Measurements from ENCODE around the gene RBM26. TPM values are rescaled to one million over a fixed set of nuclear protein-coding genes. Genes with fewer than 3 reads are reported as not detected.

RBM26 gene
- total and polyA plus RNA-seq, 3 donors from 2014 or later = 37.6 to 67.5 (median 66.1) TPM

GRCh38 chr13:79451500-79451962, 45.5 kb upstream of the RBM26 start:
- Histone ChIP-seq H3K27ac (no peak overlapping the region), H3K27me3 (no peaks in the 10 kb centered on the region), H3K36me3 (ENCODE audit: low read depth, missing control alignments) (no peaks in the 10 kb centered on the region), H3K4me1 (no peaks in the 10 kb centered on the region), H3K9me3 (no peaks in the 10 kb centered on the region), H3K4me3 (no peak overlapping the region)
- 49 to 54% methylated on average over 3 of the region's 3 CpGs for WGBS, 2 donors
- no peak for TF ChIP-seq POLR2A (IDR thresholded peaks at IDR 0.05)
- TF ChIP-seq, protein P1, sequence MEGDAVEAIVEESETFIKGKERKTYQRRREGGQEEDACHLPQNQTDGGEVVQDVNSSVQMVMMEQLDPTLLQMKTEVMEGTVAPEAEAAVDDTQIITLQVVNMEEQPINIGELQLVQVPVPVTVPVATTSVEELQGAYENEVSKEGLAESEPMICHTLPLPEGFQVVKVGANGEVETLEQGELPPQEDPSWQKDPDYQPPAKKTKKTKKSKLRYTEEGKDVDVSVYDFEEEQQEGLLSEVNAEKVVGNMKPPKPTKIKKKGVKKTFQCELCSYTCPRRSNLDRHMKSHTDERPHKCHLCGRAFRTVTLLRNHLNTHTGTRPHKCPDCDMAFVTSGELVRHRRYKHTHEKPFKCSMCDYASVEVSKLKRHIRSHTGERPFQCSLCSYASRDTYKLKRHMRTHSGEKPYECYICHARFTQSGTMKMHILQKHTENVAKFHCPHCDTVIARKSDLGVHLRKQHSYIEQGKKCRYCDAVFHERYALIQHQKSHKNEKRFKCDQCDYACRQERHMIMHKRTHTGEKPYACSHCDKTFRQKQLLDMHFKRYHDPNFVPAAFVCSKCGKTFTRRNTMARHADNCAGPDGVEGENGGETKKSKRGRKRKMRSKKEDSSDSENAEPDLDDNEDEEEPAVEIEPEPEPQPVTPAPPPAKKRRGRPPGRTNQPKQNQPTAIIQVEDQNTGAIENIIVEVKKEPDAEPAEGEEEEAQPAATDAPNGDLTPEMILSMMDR (IDR thresholded peaks at IDR 0.05) = no peak
- DNase-seq = no peak
- intact Hi-C loops (cut with DNase I; ENCODE audit: low total_unique reads) = no loop called here

DNA sequence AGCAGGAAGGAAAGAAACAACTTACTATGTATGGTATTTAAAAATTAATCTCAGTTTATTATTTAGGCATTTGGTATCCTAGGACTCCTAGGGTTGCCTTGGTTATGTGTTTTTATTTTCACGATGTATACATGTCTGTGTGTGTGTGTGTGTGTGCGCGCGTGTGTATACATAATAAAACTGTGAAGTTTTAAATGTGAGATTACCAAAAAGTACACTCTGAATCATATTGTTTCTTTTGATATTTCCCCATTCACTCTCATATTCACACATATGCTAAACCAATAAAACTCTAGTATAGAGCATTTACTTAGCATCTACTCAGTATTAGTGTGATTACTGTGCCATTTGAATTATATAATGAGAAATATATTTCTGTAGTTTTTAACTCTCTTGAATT, 44.1 kb upstream of the RBM26 start:
- TF ChIP-seq, protein P1 (IDR thresholded peaks at IDR 0.05) = no peak
- TF ChIP-seq POLR2A (IDR thresholded peaks at IDR 0.05) = no peak
- intact Hi-C loops (cut with DNase I; ENCODE audit: low total_unique reads) = no loop called here

GRCh38 chr13:79448413-79448812, 42.4 kb upstream of the RBM26 start:
- H3K27me3 ChIP-seq = no peaks in the 10 kb centered on the region
- intact Hi-C loops (cut with DNase I; ENCODE audit: low total_unique reads) = no loop called here
- no peaks in the 10 kb centered on the region for H3K9me3 ChIP-seq
- no peak overlapping the region for H3K4me3 ChIP-seq
- 91% methylated on average over 1 of the region's 1 CpG for WGBS, 2 donors
- TF ChIP-seq, protein P1 (IDR thresholded peaks at IDR 0.05) = no peak
- no peak for TF ChIP-seq POLR2A (IDR thresholded peaks at IDR 0.05)
- no peaks in the 10 kb centered on the region for H3K4me1 ChIP-seq
- no peak overlapping the region for H3K27ac ChIP-seq
- H3K36me3 ChIP-seq (ENCODE audit: low read depth, missing control alignments) = no peaks in the 10 kb centered on the region
- DNase-seq = no peak

More for the DNA sequence above, 44.1 kb upstream of the RBM26 start:
- DNase-seq = no peak
- Histone ChIP-seq H3K4me3 (no peak overlapping the region), H3K27ac (no peak overlapping the region), H3K27me3 (no peaks in the 10 kb centered on the region), H3K9me3 (no peaks in the 10 kb centered on the region), H3K4me1 (no peaks in the 10 kb centered on the region), H3K36me3 (ENCODE audit: low read depth, missing control alignments) (no peaks in the 10 kb centered on the region)
- WGBS, 2 donors = 88 to 96% methylated on average over 4 of the region's 4 CpGs

DNA sequence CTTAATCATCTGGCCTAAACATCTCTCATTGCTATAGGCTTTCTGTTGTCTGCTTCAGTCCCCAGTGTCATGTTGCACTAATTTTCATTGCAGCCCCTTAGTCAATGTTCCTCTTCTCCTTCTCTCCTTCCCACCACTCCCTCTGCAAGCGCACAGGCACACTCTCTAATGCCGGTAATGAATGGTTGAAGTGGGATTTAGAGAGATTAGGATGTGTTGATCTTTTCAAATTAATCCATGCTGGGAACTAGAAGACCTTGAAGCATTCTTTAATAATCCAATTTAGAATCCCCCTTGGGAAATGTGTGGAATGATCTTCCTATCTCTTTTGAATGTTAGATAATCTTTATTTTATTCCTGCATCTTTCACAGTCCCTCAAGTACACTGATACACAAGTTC, 41.7 kb upstream of the RBM26 start:
- H3K36me3 ChIP-seq (ENCODE audit: low read depth, missing control alignments) = no peaks in the 10 kb centered on the region
- no peak for DNase-seq
- intact Hi-C loops (cut with DNase I; ENCODE audit: low total_unique reads) = no loop called here
- TF ChIP-seq, protein P1 (IDR thresholded peaks at IDR 0.05) = no peak
- TF ChIP-seq POLR2A (IDR thresholded peaks at IDR 0.05) = no peak
- no peaks in the 10 kb centered on the region for H3K27me3 ChIP-seq
- no peaks in the 10 kb centered on the region for H3K9me3 ChIP-seq
- no peaks in the 10 kb centered on the region for H3K4me1 ChIP-seq
- WGBS, 2 donors = 75 to 81% methylated on average over 2 of the region's 2 CpGs
- H3K4me3 ChIP-seq = no peak overlapping the region
- no peak overlapping the region for H3K27ac ChIP-seq

DNA sequence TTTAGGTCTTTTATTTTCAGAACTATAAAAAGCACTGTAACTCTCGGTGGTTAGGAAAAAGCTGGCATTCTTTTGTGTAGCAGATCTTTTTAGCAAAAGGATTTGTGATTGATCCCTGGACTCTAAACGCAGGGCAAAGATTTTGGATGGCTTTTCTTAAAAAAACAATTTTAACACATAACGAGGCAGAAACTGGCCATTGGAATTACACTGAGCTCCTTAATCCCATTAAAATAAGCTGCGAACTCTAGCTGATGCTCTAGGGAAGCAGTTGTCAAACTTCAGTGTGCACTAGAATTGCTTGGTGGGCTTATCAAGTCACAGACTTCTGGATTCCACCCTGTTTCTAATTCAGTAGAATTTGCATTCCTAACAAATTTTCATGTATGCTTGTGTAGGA, 41.1 kb upstream of the RBM26 start:
- H3K27ac ChIP-seq = no peak overlapping the region
- no peaks in the 10 kb centered on the region for H3K36me3 ChIP-seq (ENCODE audit: low read depth, missing control alignments)
- TF ChIP-seq POLR2A (IDR thresholded peaks at IDR 0.05) = no peak
- TF ChIP-seq, protein P1 (IDR thresholded peaks at IDR 0.05) = no peak
- no peaks in the 10 kb centered on the region for H3K4me1 ChIP-seq
- H3K27me3 ChIP-seq = no peaks in the 10 kb centered on the region
- intact Hi-C loops (cut with DNase I; ENCODE audit: low total_unique reads) = no loop called here
- WGBS, 2 donors = 78 to 79% methylated on average over 4 of the region's 4 CpGs
- DNase-seq = no peak
- H3K9me3 ChIP-seq = no peaks in the 10 kb centered on the region
- H3K4me3 ChIP-seq = no peak overlapping the region

Measured in testis (tissue), 3 donors.